GM19324 (cell line): ENCODE results near the gene ZPLD1.

Experiments
- ATAC-seq: cut with Tn5 transposase; IDR thresholded peaks from one replicate; pipeline ENCODE4 v1.9.1; 2021; ENCODE audit warnings: mild to moderate bottlenecking, moderate library complexity; ENCODE audit not compliant: unreplicated experiment, low FRiP score

The ZPLD1 gene

GRCh38 chr3:102521246-102521645, 86.4 kb downstream of the ZPLD1 start:
- ATAC-seq: no peak

- no peak for ATAC-seq
Measured at GRCh38 chr3:102525624-102526023, 90.8 kb downstream of the ZPLD1 start.

- ATAC-seq: no peak
Measured at GRCh38 chr3:102526865-102527264, 92.0 kb downstream of the ZPLD1 start.

- ATAC-seq: no peak
Measured at GRCh38 chr3:102528727-102529126, 93.9 kb downstream of the ZPLD1 start.
